Right atrium auricular region (tissue), 2 donors: ENCODE measurements around the gene SMR3A. TPM values are rescaled to one million over a fixed set of nuclear protein-coding genes. Genes with fewer than 3 reads are reported as not detected.

Experiments
- DNase-seq: peaks from one replicate; pipeline ENCODE4 v3.0.0-alpha.2; 2019; ENCODE audit warnings: low spot score
- H3K27ac ChIP-seq, 2 donors: fragments of 200-600 bp; sonication (generic); 1 replicate in 1 of 2; 2 replicates in 1 of 2; pipeline ENCODE4 v1.5.1; 2016 to 2019
- H3K27me3 ChIP-seq, 2 donors: fragments of 200-600 bp; sonication (generic); one replicate each; pipeline versions ENCODE4 v1.5.1 to v1.6.0; 2017 to 2019
- H3K36me3 ChIP-seq: fragments of 200-600 bp; sonication (generic); one replicate; pipeline ENCODE4 v1.5.1; 2016
- H3K4me1 ChIP-seq, 2 donors: fragments of 200-600 bp; sonication (generic); one replicate each; pipeline versions ENCODE4 v1.5.1 to v1.6.0; 2017 to 2019
- H3K4me3 ChIP-seq, 2 donors: fragments of 200-600 bp; sonication (generic); 1 replicate in 1 of 2; 2 replicates in 1 of 2; pipeline ENCODE4 v1.5.1; 2017 to 2019; ENCODE audit warnings: mild to moderate bottlenecking in 1 of 2, moderate library complexity in 1 of 2
- H3K9me3 ChIP-seq, 2 donors: fragments of 200-600 bp; sonication (generic); one replicate each; pipeline ENCODE4 v1.5.1; 2019
- total RNA-seq, 2 donors: library from RNA; depleted of rRNA; stranded (reverse); fragments of >200 nt; gene quantifications; one replicate each; pipeline ENCODE4 v1.1.0, GENCODE V29; 2016
- TF ChIP-seq, protein P1 (sequence below), 2 donors: fragments of 200-600 bp; sonication (generic); IDR thresholded peaks; one replicate each; pipeline ENCODE4 v1.5.1; 2019; ENCODE audit warnings: antibody characterized with exemption in 2 of 2

SMR3A gene
- total RNA-seq, 2 donors from 2014 or later: not detected

DNA sequence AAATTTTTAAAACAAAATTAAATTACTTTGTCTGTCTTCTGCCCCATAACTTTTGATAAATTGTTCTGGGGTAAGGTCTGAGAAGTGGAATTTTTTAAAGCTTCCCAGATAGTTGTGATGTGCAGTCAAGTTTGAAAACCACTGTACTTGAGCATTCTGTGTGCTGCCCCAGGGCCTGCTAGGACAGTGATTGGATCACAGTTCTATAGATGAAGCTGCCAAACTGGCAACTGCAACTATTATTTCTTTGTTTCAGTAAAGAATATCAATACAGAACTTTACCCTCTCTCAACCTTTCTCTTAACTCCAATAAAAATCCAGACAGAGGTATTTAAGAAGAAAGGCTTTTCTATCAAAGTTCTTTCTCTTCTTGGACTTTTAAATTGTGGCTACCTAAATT, 37.0 kb downstream of the SMR3A start, which contains the start of gene OPRPN:
Gene OPRPN, plus strand, starts transcription at position 361 of the 400 bp plus-strand sequence. CDS start 1,346 bp downstream, outside the sequence.
- H3K9me3 ChIP-seq: peaks cover 0 to 5% of the 10 kb centered on the region in 2 donors
- no peak for DNase-seq
- no peaks in the 10 kb centered on the region for H3K36me3 ChIP-seq
- no peak within 1 kb of the TSS for H3K27ac ChIP-seq
- H3K27me3 ChIP-seq: no peaks in the 10 kb centered on the region
- H3K4me3 ChIP-seq: no peak within 1 kb of the TSS
- TF ChIP-seq, protein P1, sequence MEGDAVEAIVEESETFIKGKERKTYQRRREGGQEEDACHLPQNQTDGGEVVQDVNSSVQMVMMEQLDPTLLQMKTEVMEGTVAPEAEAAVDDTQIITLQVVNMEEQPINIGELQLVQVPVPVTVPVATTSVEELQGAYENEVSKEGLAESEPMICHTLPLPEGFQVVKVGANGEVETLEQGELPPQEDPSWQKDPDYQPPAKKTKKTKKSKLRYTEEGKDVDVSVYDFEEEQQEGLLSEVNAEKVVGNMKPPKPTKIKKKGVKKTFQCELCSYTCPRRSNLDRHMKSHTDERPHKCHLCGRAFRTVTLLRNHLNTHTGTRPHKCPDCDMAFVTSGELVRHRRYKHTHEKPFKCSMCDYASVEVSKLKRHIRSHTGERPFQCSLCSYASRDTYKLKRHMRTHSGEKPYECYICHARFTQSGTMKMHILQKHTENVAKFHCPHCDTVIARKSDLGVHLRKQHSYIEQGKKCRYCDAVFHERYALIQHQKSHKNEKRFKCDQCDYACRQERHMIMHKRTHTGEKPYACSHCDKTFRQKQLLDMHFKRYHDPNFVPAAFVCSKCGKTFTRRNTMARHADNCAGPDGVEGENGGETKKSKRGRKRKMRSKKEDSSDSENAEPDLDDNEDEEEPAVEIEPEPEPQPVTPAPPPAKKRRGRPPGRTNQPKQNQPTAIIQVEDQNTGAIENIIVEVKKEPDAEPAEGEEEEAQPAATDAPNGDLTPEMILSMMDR (IDR thresholded peaks at IDR 0.05): no peak
- no peaks in the 10 kb centered on the region for H3K4me1 ChIP-seq

DNA sequence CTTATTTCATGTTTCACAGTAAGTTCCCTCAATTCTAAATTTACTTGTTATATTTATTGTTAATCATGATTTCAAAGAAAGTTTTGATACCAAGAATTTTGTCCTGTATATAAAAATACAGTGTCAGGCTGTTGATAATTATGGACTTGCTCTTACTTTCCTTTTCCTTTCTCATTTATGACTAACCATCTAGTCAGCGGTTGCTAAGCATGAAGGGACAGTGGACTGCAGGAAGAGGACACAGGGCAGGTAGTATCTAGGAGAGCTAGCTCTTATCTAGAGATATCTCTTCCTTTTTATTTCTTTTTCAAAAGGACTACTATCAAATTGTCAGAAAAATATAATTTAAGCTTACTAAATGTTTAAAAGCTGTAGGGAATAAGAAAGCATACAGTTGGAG, 38.8 kb downstream of the SMR3A start:
- TF ChIP-seq, protein P1 (IDR thresholded peaks at IDR 0.05): no peak
- no peak overlapping the region for H3K4me3 ChIP-seq
- H3K27me3 ChIP-seq: no peaks in the 10 kb centered on the region
- H3K9me3 ChIP-seq: peaks cover 0 to 5% of the 10 kb centered on the region in 2 donors
- no peak overlapping the region for H3K27ac ChIP-seq
- DNase-seq: no peak
- no peaks in the 10 kb centered on the region for H3K4me1 ChIP-seq
- H3K36me3 ChIP-seq: no peaks in the 10 kb centered on the region

DNA sequence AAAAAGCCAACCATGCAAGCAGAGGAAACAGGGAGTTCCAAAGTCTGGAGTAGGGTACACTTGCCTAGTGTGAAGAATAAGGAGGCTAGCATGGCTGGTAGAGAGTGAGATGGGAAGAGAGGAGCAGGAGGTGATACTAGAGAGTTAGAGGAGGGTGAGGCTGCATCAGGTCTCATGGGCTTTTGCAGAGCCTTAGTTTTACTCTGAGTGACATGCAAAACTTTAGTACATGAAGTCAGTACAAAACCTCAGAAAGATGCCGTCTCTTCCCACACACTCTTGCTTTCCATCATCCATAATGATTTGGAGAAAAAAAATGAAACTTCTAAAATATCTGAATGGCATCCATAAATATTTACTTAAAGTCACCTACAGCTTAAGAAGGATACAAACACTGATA, 42.2 kb downstream of the SMR3A start:
- H3K36me3 ChIP-seq: no peaks in the 10 kb centered on the region
- DNase-seq: no peak
- no peaks in the 10 kb centered on the region for H3K27me3 ChIP-seq
- no peak overlapping the region for H3K27ac ChIP-seq
- no peak overlapping the region for H3K4me3 ChIP-seq
- TF ChIP-seq, protein P1 (IDR thresholded peaks at IDR 0.05): no peak
- H3K4me1 ChIP-seq: no peaks in the 10 kb centered on the region
- no peaks in the 10 kb centered on the region for H3K9me3 ChIP-seq

DNA sequence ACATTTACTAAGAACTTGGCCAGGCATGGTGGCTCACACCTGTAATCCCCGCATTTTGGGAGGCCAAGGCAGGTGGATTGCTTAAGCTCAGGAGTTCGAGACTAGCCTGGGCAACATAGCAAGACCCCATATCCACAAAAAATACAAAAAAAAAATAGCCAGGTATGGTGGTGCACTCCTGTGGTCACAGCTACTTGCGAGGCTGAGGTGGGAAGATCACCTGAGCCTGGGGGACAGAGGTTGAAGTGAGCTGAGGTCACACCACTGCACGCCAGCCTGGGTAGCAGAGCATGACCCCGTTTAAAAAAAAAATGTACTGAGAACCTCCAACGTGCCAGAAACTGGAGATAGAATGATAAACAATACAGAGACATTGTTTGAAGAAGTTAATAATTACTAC, 45.2 kb downstream of the SMR3A start:
- Histone ChIP-seq H3K9me3 (no peaks in the 10 kb centered on the region), H3K27me3 (no peaks in the 10 kb centered on the region), H3K4me3 (no peak overlapping the region), H3K4me1 (no peaks in the 10 kb centered on the region), H3K36me3 (no peaks in the 10 kb centered on the region), H3K27ac (no peak overlapping the region)
- TF ChIP-seq, protein P1 (IDR thresholded peaks at IDR 0.05): no peak
- DNase-seq: no peak

Other genes starting within 250 kb of the SMR3A start
- not detected for gene PRR27, start 206.5 kb upstream of the SMR3A start, total RNA-seq
- gene ODAM, start 165.0 kb upstream of the SMR3A start, total RNA-seq: not detected
- gene FDCSP, start 134.6 kb upstream of the SMR3A start, total RNA-seq: not detected
- gene CSN3, start 118.2 kb upstream of the SMR3A start, total RNA-seq: not detected
- not detected for gene CABS1, start 25.8 kb upstream of the SMR3A start, total RNA-seq
- not detected for gene SMR3B, start 22.4 kb downstream of the SMR3A start, total RNA-seq
- gene OPRPN, start 37.2 kb downstream of the SMR3A start, total RNA-seq: not detected
- gene MUC7, start 111.4 kb downstream of the SMR3A start, total RNA-seq: not detected
- gene AMTN, start 157.8 kb downstream of the SMR3A start, total RNA-seq: not detected
- gene AMBN, start 231.5 kb downstream of the SMR3A start, total RNA-seq: not detected